ENCODE results near the gene PLPPR1. TPM values are rescaled to one million over a fixed set of nuclear protein-coding genes. Genes with fewer than 3 reads are reported as not detected.

Gene PLPPR1
- total and polyA plus RNA-seq, 2 of the 13 experiments (the other 11 are each of a cell fraction or from before 2014, with no cell fraction given), result 16.0 to 84.7 TPM

DNA sequence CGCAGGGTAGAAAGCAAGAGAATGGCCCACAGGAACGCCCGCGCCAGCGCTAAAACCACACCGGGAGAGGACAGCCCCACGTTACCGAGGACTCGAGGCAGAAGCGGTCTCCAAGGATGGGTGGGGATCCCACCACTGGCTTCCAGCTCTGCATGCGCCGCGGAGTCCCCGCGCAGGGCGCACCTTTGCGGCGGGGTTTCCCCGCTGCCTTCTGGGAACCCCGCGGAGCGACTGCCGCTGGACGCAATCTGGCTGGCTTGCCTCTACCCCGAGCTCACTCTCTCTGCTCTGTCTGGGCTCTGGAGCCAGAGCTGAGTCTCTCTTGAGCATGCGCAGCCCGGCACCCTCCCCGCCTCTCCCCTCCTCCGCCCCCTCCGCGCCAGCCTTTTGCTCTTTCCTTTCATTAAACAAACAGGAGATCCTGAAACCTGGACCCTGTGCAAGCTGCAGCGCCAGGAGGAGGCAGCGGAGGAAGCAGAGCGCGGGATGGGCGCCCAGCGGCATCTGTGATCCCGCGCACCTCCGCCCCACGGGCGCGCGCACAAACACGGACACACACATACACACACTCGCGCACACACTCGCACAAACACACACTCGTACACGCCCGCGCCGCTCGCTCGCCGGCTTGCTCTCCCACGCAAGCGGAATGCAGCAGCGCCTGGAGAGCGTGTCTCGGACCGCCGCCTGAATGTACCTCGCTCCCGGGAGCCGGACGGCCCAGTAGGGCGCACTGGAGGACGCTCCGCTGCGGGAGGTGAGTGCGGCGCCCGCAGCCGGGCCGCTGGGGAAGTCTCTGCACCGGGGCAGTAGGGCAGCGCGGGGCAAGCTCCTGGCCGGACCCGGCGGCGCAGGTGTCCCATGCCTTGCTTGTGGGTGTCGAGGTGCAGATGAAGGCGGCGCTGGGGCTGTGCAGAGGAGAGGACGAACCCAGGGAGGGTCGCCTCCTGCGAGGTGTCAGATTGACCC is at the start of gene PLPPR1 (continued):
- TF ChIP-seq, protein P1, sequence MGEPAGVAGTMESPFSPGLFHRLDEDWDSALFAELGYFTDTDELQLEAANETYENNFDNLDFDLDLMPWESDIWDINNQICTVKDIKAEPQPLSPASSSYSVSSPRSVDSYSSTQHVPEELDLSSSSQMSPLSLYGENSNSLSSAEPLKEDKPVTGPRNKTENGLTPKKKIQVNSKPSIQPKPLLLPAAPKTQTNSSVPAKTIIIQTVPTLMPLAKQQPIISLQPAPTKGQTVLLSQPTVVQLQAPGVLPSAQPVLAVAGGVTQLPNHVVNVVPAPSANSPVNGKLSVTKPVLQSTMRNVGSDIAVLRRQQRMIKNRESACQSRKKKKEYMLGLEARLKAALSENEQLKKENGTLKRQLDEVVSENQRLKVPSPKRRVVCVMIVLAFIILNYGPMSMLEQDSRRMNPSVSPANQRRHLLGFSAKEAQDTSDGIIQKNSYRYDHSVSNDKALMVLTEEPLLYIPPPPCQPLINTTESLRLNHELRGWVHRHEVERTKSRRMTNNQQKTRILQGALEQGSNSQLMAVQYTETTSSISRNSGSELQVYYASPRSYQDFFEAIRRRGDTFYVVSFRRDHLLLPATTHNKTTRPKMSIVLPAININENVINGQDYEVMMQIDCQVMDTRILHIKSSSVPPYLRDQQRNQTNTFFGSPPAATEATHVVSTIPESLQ (CRISPR knock-in tag; conservative IDR thresholded peaks at IDR 0.05), result no peak
- TF ChIP-seq TBX2 (CRISPR knock-in tag; IDR thresholded peaks at IDR 0.05; ENCODE audit: borderline replicate concordance) (no peak), SOX13 (IDR thresholded peaks at IDR 0.05) (no peak), SOX13 (CRISPR knock-in tag; conservative IDR thresholded peaks at IDR 0.05 in 1 of 2, IDR thresholded peaks at IDR 0.05 in 1 of 2) (peak in 1 of 2 experiments; percentile 17; a peak in 1 of 4 replicates), ZNF430 (CRISPR knock-in tag; IDR thresholded peaks at IDR 0.05) (peak; percentile 46; the same call in 1 of the 2 replicates), ZNF451 (CRISPR knock-in tag; IDR thresholded peaks at IDR 0.05) (0 out of 2 replicates have a peak, but pooled peaks have one; percentile 63), ARHGAP35 (CRISPR knock-in tag; IDR thresholded peaks at IDR 0.05; ENCODE audit: borderline replicate concordance) (0 out of 2 replicates have a peak, but pooled peaks have one; percentile 18), NFIB (CRISPR knock-in tag; IDR thresholded peaks at IDR 0.05; ENCODE audit: borderline replicate concordance) (no peak), KDM2A (CRISPR knock-in tag; IDR thresholded peaks at IDR 0.05; ENCODE audit: borderline replicate concordance, low read depth) (peak; percentile 58; the same call in 1 of the 2 replicates), NFKB2 (CRISPR knock-in tag; IDR thresholded peaks at IDR 0.05; ENCODE audit: borderline replicate concordance) (0 out of 2 replicates have a peak, but pooled peaks have one; percentile 56), MEF2D (CRISPR knock-in tag; IDR thresholded peaks at IDR 0.05) (no peak), ZNF350 (CRISPR knock-in tag; IDR thresholded peaks at IDR 0.05; ENCODE audit: borderline replicate concordance, low read depth) (peak; percentile 70; the same call in 1 of the 2 replicates), ZNF557 (CRISPR knock-in tag; IDR thresholded peaks at IDR 0.05) (no peak)
- TF ChIP-seq, protein P2, sequence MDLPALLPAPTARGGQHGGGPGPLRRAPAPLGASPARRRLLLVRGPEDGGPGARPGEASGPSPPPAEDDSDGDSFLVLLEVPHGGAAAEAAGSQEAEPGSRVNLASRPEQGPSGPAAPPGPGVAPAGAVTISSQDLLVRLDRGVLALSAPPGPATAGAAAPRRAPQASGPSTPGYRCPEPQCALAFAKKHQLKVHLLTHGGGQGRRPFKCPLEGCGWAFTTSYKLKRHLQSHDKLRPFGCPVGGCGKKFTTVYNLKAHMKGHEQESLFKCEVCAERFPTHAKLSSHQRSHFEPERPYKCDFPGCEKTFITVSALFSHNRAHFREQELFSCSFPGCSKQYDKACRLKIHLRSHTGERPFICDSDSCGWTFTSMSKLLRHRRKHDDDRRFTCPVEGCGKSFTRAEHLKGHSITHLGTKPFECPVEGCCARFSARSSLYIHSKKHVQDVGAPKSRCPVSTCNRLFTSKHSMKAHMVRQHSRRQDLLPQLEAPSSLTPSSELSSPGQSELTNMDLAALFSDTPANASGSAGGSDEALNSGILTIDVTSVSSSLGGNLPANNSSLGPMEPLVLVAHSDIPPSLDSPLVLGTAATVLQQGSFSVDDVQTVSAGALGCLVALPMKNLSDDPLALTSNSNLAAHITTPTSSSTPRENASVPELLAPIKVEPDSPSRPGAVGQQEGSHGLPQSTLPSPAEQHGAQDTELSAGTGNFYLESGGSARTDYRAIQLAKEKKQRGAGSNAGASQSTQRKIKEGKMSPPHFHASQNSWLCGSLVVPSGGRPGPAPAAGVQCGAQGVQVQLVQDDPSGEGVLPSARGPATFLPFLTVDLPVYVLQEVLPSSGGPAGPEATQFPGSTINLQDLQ (CRISPR knock-in tag; IDR thresholded peaks at IDR 0.05), result no peak
- TF ChIP-seq, protein P3, sequence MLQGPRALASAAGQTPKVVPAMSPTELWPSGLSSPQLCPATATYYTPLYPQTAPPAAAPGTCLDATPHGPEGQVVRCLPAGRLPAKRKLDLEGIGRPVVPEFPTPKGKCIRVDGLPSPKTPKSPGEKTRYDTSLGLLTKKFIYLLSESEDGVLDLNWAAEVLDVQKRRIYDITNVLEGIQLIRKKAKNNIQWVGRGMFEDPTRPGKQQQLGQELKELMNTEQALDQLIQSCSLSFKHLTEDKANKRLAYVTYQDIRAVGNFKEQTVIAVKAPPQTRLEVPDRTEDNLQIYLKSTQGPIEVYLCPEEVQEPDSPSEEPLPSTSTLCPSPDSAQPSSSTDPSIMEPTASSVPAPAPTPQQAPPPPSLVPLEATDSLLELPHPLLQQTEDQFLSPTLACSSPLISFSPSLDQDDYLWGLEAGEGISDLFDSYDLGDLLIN (CRISPR knock-in tag; IDR thresholded peaks at IDR 0.05; ENCODE audit: borderline replicate concordance), result peak; percentile 57; the same call in 1 of the 2 replicates
- TF ChIP-seq, protein P4, sequence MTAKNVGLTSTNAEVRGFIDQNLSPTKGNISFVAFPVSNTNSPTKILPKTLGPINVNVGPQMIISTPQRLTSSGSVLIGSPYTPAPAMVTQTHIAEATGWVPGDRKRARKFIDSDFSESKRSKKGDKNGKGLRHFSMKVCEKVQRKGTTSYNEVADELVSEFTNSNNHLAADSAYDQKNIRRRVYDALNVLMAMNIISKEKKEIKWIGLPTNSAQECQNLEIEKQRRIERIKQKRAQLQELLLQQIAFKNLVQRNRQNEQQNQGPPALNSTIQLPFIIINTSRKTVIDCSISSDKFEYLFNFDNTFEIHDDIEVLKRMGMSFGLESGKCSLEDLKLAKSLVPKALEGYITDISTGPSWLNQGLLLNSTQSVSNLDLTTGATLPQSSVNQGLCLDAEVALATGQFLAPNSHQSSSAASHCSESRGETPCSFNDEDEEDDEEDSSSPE (CRISPR knock-in tag; IDR thresholded peaks at IDR 0.05), result peak; percentile 60; the same call in 1 of the 2 replicates
- TF ChIP-seq, protein P5, sequence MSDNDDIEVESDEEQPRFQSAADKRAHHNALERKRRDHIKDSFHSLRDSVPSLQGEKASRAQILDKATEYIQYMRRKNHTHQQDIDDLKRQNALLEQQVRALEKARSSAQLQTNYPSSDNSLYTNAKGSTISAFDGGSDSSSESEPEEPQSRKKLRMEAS (IDR thresholded peaks at IDR 0.05), result peak; percentile 42
